ENCODE measurements around the gene E2F4. TPM values are rescaled to one million over a fixed set of nuclear protein-coding genes. Genes with fewer than 3 reads are reported as not detected.
A peak's percentile ranks its signal among the peaks of the same experiment; 100 is the strongest.

Gene E2F4
- total and polyA plus RNA-seq, 2 of the 13 experiments (the other 11 are each of a cell fraction or from before 2014, with no cell fraction given) = 84.8 to 91.2 TPM

DNA sequence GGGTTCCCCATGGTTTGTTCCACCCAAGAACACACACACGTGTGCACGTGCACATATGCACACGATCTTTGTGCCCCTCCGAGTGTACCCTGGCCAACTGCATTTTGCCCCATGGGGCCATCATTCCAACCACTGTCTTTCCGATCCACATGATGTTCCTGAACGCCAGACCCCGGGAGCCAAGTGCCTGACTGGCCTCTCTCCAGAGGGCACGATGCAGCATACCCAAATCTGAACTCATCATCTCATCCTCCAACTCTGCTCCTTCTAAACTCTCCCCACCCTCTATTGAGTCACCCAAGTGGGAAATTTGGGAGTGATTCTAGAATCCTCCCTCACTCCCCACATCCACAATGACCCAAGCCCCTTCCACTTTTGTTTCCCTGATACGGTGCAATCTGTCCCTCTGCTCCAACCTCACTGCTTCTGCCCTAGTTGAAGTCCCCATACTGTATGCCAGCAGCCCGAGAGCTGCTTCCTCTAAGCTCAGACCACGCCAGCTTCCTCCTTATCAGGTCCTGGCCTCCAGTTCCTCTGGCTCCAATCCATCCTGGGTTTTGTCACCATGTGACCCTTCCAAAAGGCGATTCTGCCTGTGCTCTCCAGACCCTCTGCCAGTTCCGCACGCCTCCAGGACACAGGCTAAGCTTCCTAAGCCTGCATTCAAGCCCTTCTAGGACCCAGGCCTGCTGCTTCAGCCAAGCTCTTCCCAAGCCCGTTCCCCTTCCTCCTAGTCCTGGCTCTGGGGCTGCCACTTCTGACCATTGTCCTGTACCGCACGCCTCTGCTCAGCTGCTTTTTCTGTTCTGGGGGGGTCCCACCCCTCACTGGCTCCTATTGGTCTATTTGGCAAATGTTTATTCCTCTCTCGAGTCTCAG lies 24.9 kb downstream of the E2F4 start (continued):
- TF ChIP-seq, protein P1, sequence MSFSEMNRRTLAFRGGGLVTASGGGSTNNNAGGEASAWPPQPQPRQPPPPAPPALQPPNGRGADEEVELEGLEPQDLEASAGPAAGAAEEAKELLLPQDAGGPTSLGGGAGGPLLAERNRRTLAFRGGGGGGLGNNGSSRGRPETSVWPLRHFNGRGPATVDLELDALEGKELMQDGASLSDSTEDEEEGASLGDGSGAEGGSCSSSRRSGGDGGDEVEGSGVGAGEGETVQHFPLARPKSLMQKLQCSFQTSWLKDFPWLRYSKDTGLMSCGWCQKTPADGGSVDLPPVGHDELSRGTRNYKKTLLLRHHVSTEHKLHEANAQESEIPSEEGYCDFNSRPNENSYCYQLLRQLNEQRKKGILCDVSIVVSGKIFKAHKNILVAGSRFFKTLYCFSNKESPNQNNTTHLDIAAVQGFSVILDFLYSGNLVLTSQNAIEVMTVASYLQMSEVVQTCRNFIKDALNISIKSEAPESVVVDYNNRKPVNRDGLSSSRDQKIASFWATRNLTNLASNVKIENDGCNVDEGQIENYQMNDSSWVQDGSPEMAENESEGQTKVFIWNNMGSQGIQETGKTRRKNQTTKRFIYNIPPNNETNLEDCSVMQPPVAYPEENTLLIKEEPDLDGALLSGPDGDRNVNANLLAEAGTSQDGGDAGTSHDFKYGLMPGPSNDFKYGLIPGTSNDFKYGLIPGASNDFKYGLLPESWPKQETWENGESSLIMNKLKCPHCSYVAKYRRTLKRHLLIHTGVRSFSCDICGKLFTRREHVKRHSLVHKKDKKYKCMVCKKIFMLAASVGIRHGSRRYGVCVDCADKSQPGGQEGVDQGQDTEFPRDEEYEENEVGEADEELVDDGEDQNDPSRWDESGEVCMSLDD (CRISPR knock-in tag; IDR thresholded peaks at IDR 0.05; ENCODE audit: borderline replicate concordance) = no peak
- TF ChIP-seq POLR2A (IDR thresholded peaks at IDR 0.05; ENCODE audit: insufficient read depth in 1 of 2, low read depth in 2 of 2, low read length in 2 of 2) (no peak), ZNF3 (CRISPR knock-in tag; IDR thresholded peaks at IDR 0.05) (no peak), ZFP90 (CRISPR knock-in tag; IDR thresholded peaks at IDR 0.05; ENCODE audit: borderline replicate concordance) (no peak)
- TF ChIP-seq, protein P2, sequence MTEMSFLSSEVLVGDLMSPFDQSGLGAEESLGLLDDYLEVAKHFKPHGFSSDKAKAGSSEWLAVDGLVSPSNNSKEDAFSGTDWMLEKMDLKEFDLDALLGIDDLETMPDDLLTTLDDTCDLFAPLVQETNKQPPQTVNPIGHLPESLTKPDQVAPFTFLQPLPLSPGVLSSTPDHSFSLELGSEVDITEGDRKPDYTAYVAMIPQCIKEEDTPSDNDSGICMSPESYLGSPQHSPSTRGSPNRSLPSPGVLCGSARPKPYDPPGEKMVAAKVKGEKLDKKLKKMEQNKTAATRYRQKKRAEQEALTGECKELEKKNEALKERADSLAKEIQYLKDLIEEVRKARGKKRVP (CRISPR knock-in tag; IDR thresholded peaks at IDR 0.05) = no peak

DNA sequence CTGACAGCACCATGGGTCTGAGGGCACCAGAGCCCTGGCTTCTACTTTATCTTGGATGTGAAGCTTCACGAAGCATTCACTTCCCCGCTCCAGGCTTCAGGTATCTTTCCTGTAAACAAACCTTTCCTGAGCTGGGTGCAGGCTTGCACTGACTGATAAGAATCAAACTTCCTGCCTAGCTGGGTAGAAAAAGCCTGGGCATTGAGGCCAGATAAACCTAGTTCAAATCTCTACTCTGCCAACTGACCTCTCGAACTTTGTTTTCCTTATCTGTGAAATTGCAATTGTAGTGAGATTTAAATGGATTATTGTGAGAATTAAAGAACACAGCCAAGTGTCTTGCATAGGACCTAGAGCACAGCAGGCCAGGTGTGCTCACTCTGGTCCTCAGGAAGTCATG lies 32.0 kb downstream of the E2F4 start:
- H3K4me3 ChIP-seq (replicated peaks in 1 of 3; ENCODE audit: insufficient read depth in 1 of 3, low read depth in 2 of 3, low read length in 3 of 3) = no peak overlapping the region
- no peaks in the 10 kb centered on the region; the same call in 1 of the 2 replicates for H4K20me1 ChIP-seq (ENCODE audit: insufficient read depth, low read length)
- intact Hi-C loops (cut with micrococcal nuclease; ENCODE audit: unreplicated experiment) (no loop called here), in situ Hi-C loops (cut with HindIII; ENCODE audit: extremely low pct_ligation_motif_present, low pct_unique_long_range_greater_than_20kb) (no loop called here)
- H3K36me3 ChIP-seq (replicated peaks in 1 of 2; ENCODE audit: control insufficient read depth in 1 of 2, insufficient read depth in 2 of 2, low read length in 2 of 2) = peaks cover 6 to 10% of the 10 kb centered on the region in 2 experiments; a peak in 4 of 5 replicates
- H3K4me1 ChIP-seq (ENCODE audit: insufficient read depth, low read length) = peaks cover 34% of the 10 kb centered on the region
- H3K9ac ChIP-seq (ENCODE audit: insufficient read depth, low read depth, low read length) = no peak overlapping the region
- peaks cover 0 to 4% of the 10 kb centered on the region in 2 experiments; a peak in 1 of 5 replicates for H3K27me3 ChIP-seq (ENCODE audit: control insufficient read depth in 1 of 2, insufficient read depth in 2 of 2, low read length in 2 of 2)
- H3K79me2 ChIP-seq (ENCODE audit: insufficient read depth, low read length) = peaks cover 17% of the 10 kb centered on the region
- ChIA-PET CTCF (ENCODE audit: low intra/inter-chr PET ratio, low total read pairs) (no interaction called here), POLR2A (no interaction called here)
- WGBS (ENCODE audit: low lambda C conversion rate) = 23% methylated on average over 3 of the region's 3 CpGs
- no peak overlapping the region for H2AFZ ChIP-seq (ENCODE audit: low read length)
- H3K9me3 ChIP-seq (ENCODE audit: low read length) = no peaks in the 10 kb centered on the region
- no peak for DNase-seq (ENCODE audit: low spot score)
- TF ChIP-seq, protein P3, sequence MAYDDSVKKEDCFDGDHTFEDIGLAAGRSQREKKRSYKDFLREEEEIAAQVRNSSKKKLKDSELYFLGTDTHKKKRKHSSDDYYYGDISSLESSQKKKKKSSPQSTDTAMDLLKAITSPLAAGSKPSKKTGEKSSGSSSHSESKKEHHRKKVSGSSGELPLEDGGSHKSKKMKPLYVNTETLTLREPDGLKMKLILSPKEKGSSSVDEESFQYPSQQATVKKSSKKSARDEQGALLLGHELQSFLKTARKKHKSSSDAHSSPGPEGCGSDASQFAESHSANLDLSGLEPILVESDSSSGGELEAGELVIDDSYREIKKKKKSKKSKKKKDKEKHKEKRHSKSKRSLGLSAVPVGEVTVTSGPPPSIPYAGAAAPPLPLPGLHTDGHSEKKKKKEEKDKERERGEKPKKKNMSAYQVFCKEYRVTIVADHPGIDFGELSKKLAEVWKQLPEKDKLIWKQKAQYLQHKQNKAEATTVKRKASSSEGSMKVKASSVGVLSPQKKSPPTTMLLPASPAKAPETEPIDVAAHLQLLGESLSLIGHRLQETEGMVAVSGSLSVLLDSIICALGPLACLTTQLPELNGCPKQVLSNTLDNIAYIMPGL (CRISPR knock-in tag; IDR thresholded peaks at IDR 0.05; ENCODE audit: borderline replicate concordance in 1 of 2, low read depth in 1 of 2) = no peak
- TF ChIP-seq SNRNP70 (IDR thresholded peaks at IDR 0.05; ENCODE audit: low read depth, low read length) = no peak
- 0 out of 2 replicates have a peak, but pooled peaks have one; percentile 21 for TF ChIP-seq ELF3 (CRISPR knock-in tag; IDR thresholded peaks at IDR 0.05)
- peak; percentile 35; the same call in 1 of the 2 replicates for TF ChIP-seq ETV5 (CRISPR knock-in tag; IDR thresholded peaks at IDR 0.05; ENCODE audit: borderline replicate concordance)
- TF ChIP-seq, protein P4, sequence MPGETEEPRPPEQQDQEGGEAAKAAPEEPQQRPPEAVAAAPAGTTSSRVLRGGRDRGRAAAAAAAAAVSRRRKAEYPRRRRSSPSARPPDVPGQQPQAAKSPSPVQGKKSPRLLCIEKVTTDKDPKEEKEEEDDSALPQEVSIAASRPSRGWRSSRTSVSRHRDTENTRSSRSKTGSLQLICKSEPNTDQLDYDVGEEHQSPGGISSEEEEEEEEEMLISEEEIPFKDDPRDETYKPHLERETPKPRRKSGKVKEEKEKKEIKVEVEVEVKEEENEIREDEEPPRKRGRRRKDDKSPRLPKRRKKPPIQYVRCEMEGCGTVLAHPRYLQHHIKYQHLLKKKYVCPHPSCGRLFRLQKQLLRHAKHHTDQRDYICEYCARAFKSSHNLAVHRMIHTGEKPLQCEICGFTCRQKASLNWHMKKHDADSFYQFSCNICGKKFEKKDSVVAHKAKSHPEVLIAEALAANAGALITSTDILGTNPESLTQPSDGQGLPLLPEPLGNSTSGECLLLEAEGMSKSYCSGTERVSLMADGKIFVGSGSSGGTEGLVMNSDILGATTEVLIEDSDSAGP (CRISPR knock-in tag; IDR thresholded peaks at IDR 0.05; ENCODE audit: borderline replicate concordance) = no peak
- FAIRE-seq = no peak
- no peak overlapping the region for H3K27ac ChIP-seq (ENCODE audit: extremely low read length, insufficient read depth, low read length)
- no peak for ATAC-seq
- peak overlapping the region; percentile 30; the same call in 1 of the 2 replicates for H3K4me2 ChIP-seq (ENCODE audit: low read depth, low read length)
- no TSS peak for BruUV-seq (replicated peaks)
